ENCODE data around the gene DLEC1. TPM values are rescaled to one million over a fixed set of nuclear protein-coding genes. Genes with fewer than 3 reads are reported as not detected.

The DLEC1 gene
- total and polyA plus RNA-seq, 9 of the 15 experiments (the other 6 are each of a cell fraction or from before 2014, with no cell fraction given): 0.07 to 0.08 TPM; not detected in 7

DNA sequence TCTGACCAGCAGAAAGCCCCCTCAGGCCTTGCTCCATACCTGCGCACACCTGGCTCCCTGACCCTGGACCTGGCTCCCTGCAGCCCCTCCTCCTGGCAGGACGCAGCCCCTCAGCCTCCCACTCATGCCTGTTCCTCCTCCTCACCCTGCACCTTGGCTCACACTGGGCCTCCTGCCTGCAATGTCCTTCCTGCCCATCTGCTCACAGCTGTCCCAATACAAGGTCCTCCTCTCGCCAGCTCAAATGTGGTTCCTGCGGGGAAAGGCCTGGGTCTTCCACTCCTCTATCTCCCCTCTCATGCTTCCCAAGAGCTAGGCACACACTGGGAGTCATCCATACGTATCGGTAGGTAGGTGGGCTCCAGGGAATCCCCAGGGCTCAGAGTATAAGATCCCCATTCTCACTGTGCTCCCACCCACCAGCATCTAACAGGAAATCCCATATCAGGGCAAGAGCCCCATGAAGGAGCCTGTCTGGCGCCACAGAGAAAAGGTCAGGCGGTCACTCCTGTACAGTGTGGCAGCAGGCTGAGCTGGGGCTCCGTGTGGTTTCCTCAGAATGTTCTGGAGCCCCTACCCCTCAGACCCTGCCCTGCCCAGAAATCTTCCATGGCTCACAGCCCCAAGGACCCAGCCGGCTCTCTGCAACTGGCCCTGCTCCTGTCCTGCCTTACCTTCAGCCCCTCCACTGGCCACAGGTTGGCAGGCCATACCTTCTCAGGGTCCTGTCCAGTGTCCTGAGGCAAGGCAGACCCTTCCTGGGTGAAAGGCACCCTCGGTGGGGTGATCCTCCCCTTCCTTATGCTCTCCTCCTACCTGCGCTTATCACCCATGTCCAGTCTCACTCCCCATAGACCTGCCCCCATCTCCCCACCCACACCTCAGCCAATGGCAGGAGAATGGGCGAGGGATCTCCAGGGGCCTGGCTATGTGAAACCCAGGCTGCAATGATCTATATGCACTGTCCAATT lies 20.4 kb upstream of the DLEC1 start (continued):
- TF ChIP-seq JUND (IDR thresholded peaks at IDR 0.05; ENCODE audit: borderline replicate concordance, low read depth, low read length) (peak; percentile 25; the same call in 1 of the 2 replicates), JUND (tag; IDR thresholded peaks at IDR 0.05; ENCODE audit: borderline replicate concordance, low read depth, low read length) (no peak; the same call in 2 of the 3 replicates), IRF2 (CRISPR knock-in tag; IDR thresholded peaks at IDR 0.05) (no peak), RBM15 (IDR thresholded peaks at IDR 0.05; ENCODE audit: insufficient read depth, low read length) (no peak), CCAR2 (IDR thresholded peaks at IDR 0.05; ENCODE audit: low read depth, low read length) (no peak), FOXK1 (CRISPR knock-in tag; IDR thresholded peaks at IDR 0.05; ENCODE audit: borderline replicate concordance) (no peak), MTA2 (IDR thresholded peaks at IDR 0.05; ENCODE audit: low read depth) (no peak), SMAD2 (IDR thresholded peaks at IDR 0.05; ENCODE audit: low read depth, low read length) (no peak), NKRF (IDR thresholded peaks at IDR 0.05; ENCODE audit: borderline replicate concordance) (peak; percentile 50; the same call in 1 of the 2 replicates), ILF3 (IDR thresholded peaks at IDR 0.05; ENCODE audit: borderline replicate concordance) (no peak), UBTF (IDR thresholded peaks at IDR 0.05; ENCODE audit: borderline replicate concordance in 1 of 2, low read depth in 2 of 2, low read length in 2 of 2) (peak in 1 of 2 experiments; percentile 41; a peak in 1 of 4 replicates), ZNF395 (CRISPR knock-in tag; IDR thresholded peaks at IDR 0.05) (no peak), ZFX (CRISPR knock-in tag; IDR thresholded peaks at IDR 0.05) (no peak), ZBTB8A (IDR thresholded peaks at IDR 0.05; ENCODE audit: partially characterized antibody) (no peak), MTF1 (CRISPR knock-in tag; IDR thresholded peaks at IDR 0.05; ENCODE audit: borderline replicate concordance) (no peak), ZBTB43 (CRISPR knock-in tag; IDR thresholded peaks at IDR 0.05) (no peak)
